H9 (cell line): ENCODE results near the gene USP38. TPM values are rescaled to one million over a fixed set of nuclear protein-coding genes. Genes with fewer than 3 reads are reported as not detected.

Source experiments
- DNase-seq: peaks from one replicate; pipeline ENCODE4 v3.0.0-alpha.2; 2017
- H2AFZ ChIP-seq: one replicate; pipeline ENCODE4 v1.6.1; 2013; ENCODE audit warnings: mild to moderate bottlenecking, low read length, control low read depth, moderate library complexity
- H2AK5ac ChIP-seq: 2 replicates; pipeline ENCODE4 v1.6.1; 2013; ENCODE audit warnings: low read length, control low read depth, mixed read lengths; ENCODE audit not compliant: insufficient read length
- H2BK120ac ChIP-seq: one replicate; pipeline ENCODE4 v1.6.1; 2013; ENCODE audit warnings: low read depth, mild to moderate bottlenecking, low read length, control low read depth, inconsistent platforms; ENCODE audit not compliant: poor library complexity, severe bottlenecking
- H2BK12ac ChIP-seq: 2 replicates; pipeline ENCODE4 v1.6.1; 2013; ENCODE audit warnings: low read length, control low read depth, mixed read lengths, low read depth; ENCODE audit not compliant: insufficient read length
- H2BK15ac ChIP-seq: 2 replicates; pipeline ENCODE4 v1.6.1; 2013; ENCODE audit warnings: low read depth, low read length, control low read depth
- H2BK20ac ChIP-seq: one replicate; pipeline ENCODE4 v1.6.1; 2013; ENCODE audit warnings: low read depth, mild to moderate bottlenecking, low read length, control low read depth, inconsistent platforms; ENCODE audit not compliant: poor library complexity, severe bottlenecking
- H2BK5ac ChIP-seq: 2 replicates; pipeline ENCODE4 v1.6.1; 2013; ENCODE audit warnings: low read length, control low read depth, mixed read lengths; ENCODE audit not compliant: insufficient read length
- H3K14ac ChIP-seq: 2 replicates; pipeline ENCODE4 v1.6.1; 2013; ENCODE audit warnings: low read length, control low read depth; ENCODE audit not compliant: insufficient read depth
- H3K18ac ChIP-seq: 2 replicates; pipeline ENCODE4 v1.6.1; 2013; ENCODE audit warnings: low read depth, mild to moderate bottlenecking, mixed read lengths, low read length, control low read depth; ENCODE audit not compliant: insufficient read length
- H3K23ac ChIP-seq: 2 replicates; pipeline ENCODE4 v1.6.1; 2013; ENCODE audit warnings: low read length, control low read depth, mixed read lengths, low read depth; ENCODE audit not compliant: insufficient read length
- H3K23me2 ChIP-seq: 2 replicates; pipeline ENCODE4 v1.6.1; 2013; ENCODE audit warnings: low read depth, mild to moderate bottlenecking, mixed read lengths, low read length, control low read depth; ENCODE audit not compliant: insufficient read length, poor library complexity, severe bottlenecking
- H3K27ac ChIP-seq: 2 replicates; pipeline ENCODE4 v1.5.1; 2013; ENCODE audit warnings: low read length, control low read depth, mixed read lengths, low read depth; ENCODE audit not compliant: insufficient read length
- H3K27me3 ChIP-seq: 2 replicates; pipeline ENCODE4 v1.6.1; 2013; ENCODE audit warnings: low read length, control low read depth, inconsistent platforms; ENCODE audit not compliant: insufficient read depth
- H3K4ac ChIP-seq: 2 replicates; pipeline ENCODE4 v1.6.1; 2013; ENCODE audit warnings: low read depth, mild to moderate bottlenecking, control low read depth, inconsistent platforms, low read length, moderate library complexity
- H3K4me1 ChIP-seq: 2 replicates; pipeline ENCODE4 v1.6.1; 2013; ENCODE audit warnings: low read length, control low read depth, inconsistent platforms; ENCODE audit not compliant: insufficient read depth
- H3K4me2 ChIP-seq: 2 replicates; pipeline ENCODE4 v1.6.1; 2013; ENCODE audit warnings: low read length, control low read depth, mixed read lengths; ENCODE audit not compliant: insufficient read length, insufficient read depth
- H3K56ac ChIP-seq: 2 replicates; pipeline ENCODE4 v1.6.1; 2013; ENCODE audit warnings: low read depth, mild to moderate bottlenecking, mixed read lengths, low read length, control low read depth; ENCODE audit not compliant: insufficient read length
- H3K79me1 ChIP-seq: 2 replicates; pipeline ENCODE4 v1.6.1; 2013; ENCODE audit warnings: low read depth, mild to moderate bottlenecking, moderate library complexity, low read length, control low read depth, inconsistent platforms; ENCODE audit not compliant: insufficient read depth, poor library complexity, severe bottlenecking
- H3K79me2 ChIP-seq: 2 replicates; pipeline ENCODE4 v1.6.1; 2013; ENCODE audit warnings: low read length, control low read depth, inconsistent platforms; ENCODE audit not compliant: insufficient read depth
- H3K9ac ChIP-seq: 2 replicates; pipeline ENCODE4 v1.6.1; 2013; ENCODE audit warnings: low read length, control low read depth, mixed read lengths; ENCODE audit not compliant: insufficient read length; ENCODE audit errors: extremely low read depth
- H3K9me3 ChIP-seq: one replicate; pipeline ENCODE4 v1.6.1; 2013; ENCODE audit warnings: low read depth, low read length, inconsistent platforms; ENCODE audit not compliant: control insufficient read depth
- H3T11ph ChIP-seq: one replicate; pipeline ENCODE4 v1.6.1; 2013; ENCODE audit warnings: mild to moderate bottlenecking, low read length, control low read depth, inconsistent platforms
- H4K20me1 ChIP-seq: one replicate; pipeline ENCODE4 v1.6.1; 2013; ENCODE audit not compliant: control insufficient read depth, insufficient read length, insufficient read depth
- H4K5ac ChIP-seq: 2 replicates; pipeline ENCODE4 v1.6.1; 2013; ENCODE audit warnings: low read depth, mild to moderate bottlenecking, mixed read lengths, low read length, control low read depth; ENCODE audit not compliant: insufficient read length
- H4K8ac ChIP-seq: replicated peaks from 2 replicates; pipeline ENCODE4 v1.6.1; 2013; ENCODE audit warnings: low read length, control low read depth, mixed read lengths, low read depth; ENCODE audit not compliant: insufficient read length
- H4K91ac ChIP-seq: 2 replicates; pipeline ENCODE4 v1.6.1; 2013; ENCODE audit warnings: low read depth, mild to moderate bottlenecking, moderate library complexity, mixed read lengths, low read length, control low read depth; ENCODE audit not compliant: insufficient read length
- H3K27ac Mint-ChIP-seq, 3 experiments: 2 replicates in 2 of 3; 3 replicates in 1 of 3; pipeline ENCODE4 v1.8.0; 2020 to 2021; ENCODE audit warnings: mixed read lengths in 3 of 3, mild to moderate bottlenecking in 1 of 3, moderate library complexity in 1 of 3
- H3K27me3 Mint-ChIP-seq: 2 replicates; pipeline ENCODE4 v1.8.0; 2021; ENCODE audit warnings: low read depth, mild to moderate bottlenecking, moderate library complexity, mixed read lengths
- H3K36me3 Mint-ChIP-seq, 3 experiments: 2 replicates in 2 of 3; 3 replicates in 1 of 3; pipeline ENCODE4 v1.8.0; 2020 to 2021; ENCODE audit warnings: low read depth in 3 of 3, mixed read lengths in 3 of 3; ENCODE audit not compliant: insufficient read depth in 1 of 3
- H3K4me1 Mint-ChIP-seq, 2 experiments: 2 replicates each; pipeline ENCODE4 v1.8.0; 2020; ENCODE audit warnings: mixed read lengths in 2 of 2
- H3K4me3 Mint-ChIP-seq, 2 experiments: 2 replicates in 1 of 2; 3 replicates in 1 of 2; pipeline ENCODE4 v1.8.0; 2020 to 2021; ENCODE audit warnings: mild to moderate bottlenecking in 2 of 2, mixed read lengths in 2 of 2, moderate library complexity in 1 of 2
- H3K9me3 Mint-ChIP-seq, 2 experiments: 2 replicates in 1 of 2; 3 replicates in 1 of 2; pipeline ENCODE4 v1.8.0; 2020; ENCODE audit warnings: mild to moderate bottlenecking in 2 of 2, mixed read lengths in 2 of 2, moderate library complexity in 1 of 2
- WGBS: extraction: QIAGEN DNeasy Blood & Tissue Kit; methylation state at CpG from one replicate; pipeline ENCODE4 v1.1.7; 2013; ENCODE audit warnings: missing lambda C conversion rate, low lambda C conversion rate, mixed read lengths; ENCODE audit not compliant: insufficient read length; ENCODE audit errors: extremely low coverage; 5-methylcytosine and 5-hydroxymethylcytosine counted together
- total RNA-seq: library from RNA; stranded (reverse); gene quantifications from 2 replicates; pipeline ENCODE4 v1.2.1, GENCODE V29; 2021
- TF ChIP-seq, protein P1 (sequence below): fragments of 200-600 bp; sonication (generic); conservative IDR thresholded peaks from 3 replicates; pipeline ENCODE4 v1.8.0; 2021; ENCODE audit warnings: antibody characterized with exemption, mild to moderate bottlenecking

The USP38 gene
- total RNA-seq, 1 experiment from 2014 or later: 15.2 TPM

DNA sequence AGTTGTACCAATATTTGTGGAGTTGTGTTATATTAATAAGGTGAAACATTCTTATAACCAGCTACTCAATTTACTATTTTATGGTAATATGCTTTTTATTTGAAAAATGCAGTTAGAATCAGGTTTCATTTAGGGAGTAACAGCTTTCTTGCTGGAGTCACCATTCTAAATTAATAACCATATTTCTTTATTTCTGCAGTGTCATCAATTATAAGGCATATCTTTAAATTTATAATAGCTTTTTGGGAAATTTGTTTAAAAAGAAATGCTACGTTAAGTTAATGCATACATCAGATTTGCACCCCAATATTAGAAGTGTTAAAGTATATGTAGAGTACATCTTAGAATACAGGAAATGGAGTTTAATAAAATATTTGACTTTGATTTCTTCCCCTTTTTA is 18.9 kb downstream of the USP38 start:
- TF ChIP-seq, protein P1, sequence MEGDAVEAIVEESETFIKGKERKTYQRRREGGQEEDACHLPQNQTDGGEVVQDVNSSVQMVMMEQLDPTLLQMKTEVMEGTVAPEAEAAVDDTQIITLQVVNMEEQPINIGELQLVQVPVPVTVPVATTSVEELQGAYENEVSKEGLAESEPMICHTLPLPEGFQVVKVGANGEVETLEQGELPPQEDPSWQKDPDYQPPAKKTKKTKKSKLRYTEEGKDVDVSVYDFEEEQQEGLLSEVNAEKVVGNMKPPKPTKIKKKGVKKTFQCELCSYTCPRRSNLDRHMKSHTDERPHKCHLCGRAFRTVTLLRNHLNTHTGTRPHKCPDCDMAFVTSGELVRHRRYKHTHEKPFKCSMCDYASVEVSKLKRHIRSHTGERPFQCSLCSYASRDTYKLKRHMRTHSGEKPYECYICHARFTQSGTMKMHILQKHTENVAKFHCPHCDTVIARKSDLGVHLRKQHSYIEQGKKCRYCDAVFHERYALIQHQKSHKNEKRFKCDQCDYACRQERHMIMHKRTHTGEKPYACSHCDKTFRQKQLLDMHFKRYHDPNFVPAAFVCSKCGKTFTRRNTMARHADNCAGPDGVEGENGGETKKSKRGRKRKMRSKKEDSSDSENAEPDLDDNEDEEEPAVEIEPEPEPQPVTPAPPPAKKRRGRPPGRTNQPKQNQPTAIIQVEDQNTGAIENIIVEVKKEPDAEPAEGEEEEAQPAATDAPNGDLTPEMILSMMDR: no peak
- H2AK5ac ChIP-seq: no peak overlapping the region
- Mint-ChIP-seq H3K9me3 (no peaks in the 10 kb centered on the region), H3K27ac (no peak overlapping the region), H3K4me3 (no peak overlapping the region), H3K36me3 (peaks cover 21 to 65% (median 56%) of the 10 kb centered on the region in 3 experiments; a peak in 6 of 7 replicates), H3K4me1 (no peaks in the 10 kb centered on the region), H3K27me3 (no peaks in the 10 kb centered on the region)
- no peak overlapping the region for H4K8ac ChIP-seq
- WGBS: no CpG with 5 or more reads among the region's 1 CpG
- no peak overlapping the region for H2AFZ ChIP-seq
- H3T11ph ChIP-seq: no peak overlapping the region
- no peaks in the 10 kb centered on the region for H4K20me1 ChIP-seq
- no peak overlapping the region for H2BK120ac ChIP-seq
- no peak overlapping the region for H4K5ac ChIP-seq
- no peak overlapping the region for H3K4me2 ChIP-seq
- no peak overlapping the region for H3K9ac ChIP-seq
- H4K91ac ChIP-seq: no peak overlapping the region
- H2BK12ac ChIP-seq: no peak overlapping the region
- no peak overlapping the region for H3K56ac ChIP-seq
- no peaks in the 10 kb centered on the region for H3K79me2 ChIP-seq
- no peak overlapping the region for H3K14ac ChIP-seq
- no peaks in the 10 kb centered on the region for H3K9me3 ChIP-seq
- H3K23ac ChIP-seq: no peak overlapping the region
- no peak overlapping the region for H3K27ac ChIP-seq
- no peaks in the 10 kb centered on the region for H3K23me2 ChIP-seq
- no peak overlapping the region for H2BK20ac ChIP-seq
- H3K18ac ChIP-seq: no peak overlapping the region
- no peak overlapping the region for H3K4ac ChIP-seq
- no peak overlapping the region for H2BK5ac ChIP-seq
- no peaks in the 10 kb centered on the region for H3K79me1 ChIP-seq
- no peaks in the 10 kb centered on the region for H3K27me3 ChIP-seq
- no peak overlapping the region for H2BK15ac ChIP-seq
- no peak for DNase-seq
- H3K4me1 ChIP-seq: no peaks in the 10 kb centered on the region
